8988T (cell line): Measurements from ENCODE around the gene CSPG4.
"Not testable (repeated sequence)": the region's sequence is repeated elsewhere in the genome, so short reads cannot be mapped to it uniquely, and the experiment has no call there.

Experiments
- DNase-seq: peaks from one replicate; pipeline ENCODE4 v3.0.0; 2011

Gene CSPG4

DNA sequence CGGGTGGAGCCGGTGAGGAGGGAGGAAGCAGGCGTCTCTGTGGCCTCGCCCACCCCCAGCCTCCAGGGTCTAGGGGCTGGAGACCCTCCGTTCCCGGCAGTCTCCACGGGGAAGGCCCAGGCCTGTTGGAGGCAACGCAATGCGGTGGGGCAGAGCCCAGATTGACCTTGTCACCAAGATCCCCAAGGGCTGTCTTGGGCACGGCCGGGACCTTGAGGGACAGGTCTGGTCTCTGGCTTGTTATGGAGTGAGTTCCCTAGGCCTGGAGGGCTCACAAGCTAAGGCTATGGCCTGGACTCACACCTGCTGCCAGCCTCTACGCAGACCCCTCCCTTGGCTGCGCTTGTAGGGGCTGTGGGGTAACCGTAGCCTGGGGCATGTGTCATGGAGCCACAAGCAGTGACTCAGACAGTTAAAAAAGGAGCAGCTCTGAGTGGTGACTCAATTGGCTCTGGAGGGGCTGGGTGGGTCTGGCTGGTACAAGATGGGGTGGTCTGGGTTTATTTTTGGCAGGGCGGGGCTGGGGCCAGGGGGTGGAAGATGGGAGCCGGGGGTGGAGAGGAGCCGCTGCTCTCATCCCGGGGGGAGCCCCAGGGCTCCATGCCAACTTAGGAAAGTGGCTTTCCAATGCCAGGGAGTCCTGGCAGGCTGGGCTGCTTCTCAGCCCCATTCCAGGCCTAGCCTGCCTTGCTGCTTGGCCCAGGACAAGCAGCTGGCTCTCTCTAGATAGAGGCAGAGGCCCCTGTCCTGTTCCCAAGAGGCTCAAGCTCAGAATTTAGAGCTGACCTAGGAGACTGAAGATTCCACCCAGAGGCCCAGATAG is 9.0 kb downstream of the CSPG4 start:
- not testable (repeated sequence) for DNase-seq

DNA sequence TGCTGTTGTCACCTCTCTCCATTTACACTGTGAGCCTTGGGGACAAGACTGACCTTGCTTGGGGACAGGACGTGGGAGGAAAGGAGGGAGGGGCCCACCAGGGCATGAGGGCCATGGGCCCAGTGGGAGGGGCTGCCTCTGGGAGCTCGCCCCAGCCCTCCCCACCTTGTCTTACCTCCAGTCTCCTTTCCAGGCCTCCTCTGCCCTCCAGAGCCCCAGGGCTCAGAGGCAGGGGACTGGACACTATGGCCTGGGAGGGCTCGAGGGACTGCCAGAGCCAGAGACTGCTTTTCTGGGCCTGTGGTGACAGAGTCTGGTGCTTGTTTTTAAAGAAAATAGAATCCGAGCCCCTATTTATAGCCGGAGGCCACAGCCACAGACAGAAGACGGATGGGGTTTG is 10.2 kb downstream of the CSPG4 start:
- no peak for DNase-seq

DNA sequence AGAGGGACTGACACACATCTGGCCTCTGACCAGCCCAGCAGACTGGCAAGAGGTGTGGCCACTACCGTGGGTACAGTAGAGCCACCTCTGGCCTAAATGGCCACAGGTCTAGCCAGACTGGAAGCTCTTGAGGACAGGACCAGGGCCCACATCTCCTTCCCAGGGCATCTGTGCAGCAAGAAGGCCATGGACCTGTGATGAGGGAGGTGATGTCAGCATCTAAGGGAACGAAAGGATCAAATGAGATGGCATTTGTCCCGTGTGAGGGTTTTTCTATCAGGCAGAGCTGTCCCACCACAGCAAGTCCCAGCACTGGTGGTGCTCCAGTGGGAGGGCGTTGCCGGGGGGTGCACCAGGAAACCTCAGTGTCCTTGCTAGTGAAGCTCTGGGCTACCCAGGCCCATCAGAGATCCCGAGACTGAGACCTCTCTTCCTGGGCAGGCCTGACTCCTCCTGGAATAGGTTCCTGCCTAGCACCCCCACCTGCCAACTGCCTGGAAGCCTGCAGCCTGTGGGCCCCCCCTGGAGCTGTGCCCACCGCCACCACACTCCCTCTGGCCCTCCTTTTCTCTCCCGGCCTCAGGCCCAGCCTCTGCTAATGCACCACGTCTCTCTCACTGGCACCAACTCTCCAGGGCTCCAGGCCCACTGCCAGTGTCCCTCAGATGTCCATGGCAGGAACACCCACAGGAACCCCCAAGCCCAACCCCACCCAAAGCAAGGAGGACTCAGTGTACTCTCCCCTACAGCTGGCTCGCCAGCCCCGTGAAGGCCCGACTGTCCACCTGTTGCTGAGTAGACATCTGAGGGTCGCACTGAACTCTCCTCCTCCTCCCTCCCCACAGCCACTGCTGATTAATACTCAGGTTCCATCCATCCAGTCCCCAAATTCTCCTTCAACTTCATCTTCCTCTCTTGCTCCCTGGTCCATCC is 11.3 kb downstream of the CSPG4 start:
- not testable (repeated sequence) for DNase-seq

DNA sequence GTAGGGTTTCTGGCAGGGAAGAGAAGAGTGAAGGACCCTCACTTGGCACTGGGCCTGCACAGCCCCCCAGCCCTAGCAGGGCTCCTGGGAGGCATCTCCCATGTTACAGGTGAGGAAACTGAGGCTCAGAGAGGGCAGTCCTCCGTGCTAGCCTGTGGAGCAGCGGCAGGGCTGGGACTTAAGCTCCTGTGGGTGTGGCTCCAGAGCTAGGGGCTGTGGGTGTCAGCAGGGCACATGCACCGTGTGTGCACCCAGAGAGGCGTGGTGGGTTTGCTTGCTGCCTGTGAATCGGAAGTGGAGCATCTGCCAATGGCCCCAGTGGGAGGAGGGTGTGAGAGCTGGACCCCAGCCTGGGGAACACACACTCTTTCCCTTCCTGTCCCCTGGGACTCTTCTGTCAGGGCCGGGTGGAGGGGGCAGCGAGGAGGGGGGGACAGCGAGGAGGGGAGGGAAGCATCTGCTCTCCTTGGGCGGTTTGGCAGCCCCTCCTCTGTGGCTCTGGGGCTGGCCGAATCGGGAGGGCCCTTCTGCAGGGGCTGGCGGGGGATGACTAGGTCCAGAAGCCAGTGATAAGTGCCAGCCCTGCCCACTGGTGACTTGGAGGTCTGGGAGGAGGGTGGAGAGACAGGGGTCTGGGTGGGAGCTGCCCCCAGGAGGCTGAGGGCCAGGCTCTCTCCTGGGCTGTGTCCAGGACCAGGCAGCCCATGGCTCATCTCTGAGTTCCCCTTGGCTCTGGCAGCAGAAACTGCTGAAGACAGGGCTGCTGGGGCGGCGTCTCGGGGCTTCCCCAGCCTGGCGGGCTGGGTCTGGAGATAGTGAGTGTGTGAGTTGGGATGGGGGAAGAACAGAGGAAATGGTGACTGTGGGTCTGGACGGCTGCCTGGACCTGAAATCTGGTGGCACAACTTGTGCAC is 12.4 kb downstream of the CSPG4 start:
- not testable (repeated sequence) for DNase-seq

DNA sequence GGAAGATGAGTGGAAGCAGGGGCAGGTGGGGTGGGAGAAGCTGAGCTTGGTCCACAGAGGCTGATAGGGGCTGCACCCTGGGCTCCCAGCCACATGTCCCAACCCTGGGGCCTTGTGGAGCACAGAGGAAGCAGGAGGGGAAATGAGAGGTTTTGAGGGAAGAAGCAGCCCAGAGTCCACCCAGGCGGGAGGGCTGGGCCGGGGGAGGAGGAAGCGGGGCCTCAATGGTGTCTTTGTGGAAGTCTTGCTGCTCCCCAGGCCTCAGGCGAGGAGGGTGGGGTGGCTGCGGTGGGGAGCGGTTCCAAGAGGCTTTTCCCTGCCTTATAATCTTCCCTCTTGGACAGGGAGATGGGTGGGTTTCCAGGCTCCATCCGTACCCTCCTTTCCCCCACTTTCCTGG is 13.1 kb downstream of the CSPG4 start:
- DNase-seq: not testable (repeated sequence)

DNA sequence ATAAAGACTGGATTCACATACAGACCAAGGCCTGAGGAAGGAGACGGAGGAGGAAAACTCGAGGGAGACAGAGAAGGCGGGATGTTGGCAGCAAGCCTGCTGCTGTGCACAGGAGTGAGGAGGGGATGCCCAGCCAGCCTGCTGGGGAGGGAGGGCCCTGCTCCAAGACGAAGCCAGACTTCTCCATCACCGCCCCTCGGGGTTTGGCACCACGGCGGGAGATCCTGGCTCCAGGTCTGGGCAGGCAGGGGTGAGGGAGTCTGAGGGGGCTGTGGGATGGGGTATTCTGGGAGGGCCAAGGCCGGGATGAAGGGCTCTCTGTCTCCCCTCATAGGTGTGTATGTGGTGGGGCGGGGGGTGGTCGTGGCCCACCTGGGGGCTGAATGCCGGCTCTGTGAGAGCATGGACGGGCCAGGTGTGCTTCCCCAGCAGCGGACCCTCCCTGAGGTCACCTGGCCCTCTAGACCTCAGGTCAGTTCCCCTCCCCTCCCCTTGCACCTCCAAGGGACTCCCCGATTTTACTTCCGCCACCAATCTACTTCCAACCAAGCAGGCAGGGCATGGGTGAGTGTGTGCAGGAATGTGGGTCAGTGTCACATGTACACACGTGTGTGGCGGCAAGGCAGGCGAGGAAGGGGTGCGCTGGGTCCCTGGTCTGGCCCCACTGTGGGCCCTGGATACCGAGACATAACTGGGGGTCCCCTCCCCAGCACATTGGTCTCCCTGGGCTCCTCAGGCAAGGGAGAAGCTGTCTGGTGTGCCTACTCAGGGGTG is 14.5 kb downstream of the CSPG4 start:
- not testable (repeated sequence) for DNase-seq

DNA sequence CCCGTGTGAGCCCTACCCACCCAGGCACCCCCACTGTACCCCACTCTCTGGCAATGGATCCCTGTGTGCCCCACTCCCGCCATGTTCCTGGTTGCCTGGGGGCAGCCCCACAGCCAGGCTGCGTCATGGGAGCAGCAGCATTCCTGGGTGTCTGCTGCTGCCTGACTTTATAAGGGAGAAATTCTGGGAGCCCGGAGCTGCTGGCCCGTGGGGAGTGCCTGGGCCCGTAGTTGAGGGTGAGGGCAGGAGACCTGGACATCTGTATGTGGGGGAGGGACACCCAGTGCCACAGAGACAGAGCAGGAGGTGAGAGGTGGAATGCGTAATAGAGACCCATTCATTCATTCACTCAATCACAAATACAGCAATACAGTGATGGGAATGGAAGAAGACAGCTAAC is 15.1 kb downstream of the CSPG4 start:
- no peak for DNase-seq

DNA sequence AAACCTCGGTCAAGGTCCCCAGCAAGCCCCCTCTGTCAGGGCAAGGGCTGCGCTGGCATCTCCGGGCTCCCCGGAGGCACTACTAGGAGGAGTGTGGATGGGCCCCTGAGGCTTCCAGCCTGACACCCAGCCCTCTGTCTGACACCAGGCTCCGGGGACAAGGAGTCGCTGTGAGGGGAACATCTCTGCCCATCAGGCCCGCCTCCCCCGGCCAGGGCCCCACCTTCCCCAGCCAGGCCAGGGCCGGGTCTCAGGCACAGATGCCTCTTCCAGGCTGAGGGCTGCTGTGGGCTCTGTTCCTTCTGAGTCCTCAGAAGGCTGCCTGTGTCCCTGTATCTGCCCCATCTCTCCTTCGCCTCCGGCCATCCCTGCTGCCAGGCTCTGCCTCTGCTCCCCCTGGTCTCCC is 15.8 kb downstream of the CSPG4 start:
- no peak for DNase-seq

DNA sequence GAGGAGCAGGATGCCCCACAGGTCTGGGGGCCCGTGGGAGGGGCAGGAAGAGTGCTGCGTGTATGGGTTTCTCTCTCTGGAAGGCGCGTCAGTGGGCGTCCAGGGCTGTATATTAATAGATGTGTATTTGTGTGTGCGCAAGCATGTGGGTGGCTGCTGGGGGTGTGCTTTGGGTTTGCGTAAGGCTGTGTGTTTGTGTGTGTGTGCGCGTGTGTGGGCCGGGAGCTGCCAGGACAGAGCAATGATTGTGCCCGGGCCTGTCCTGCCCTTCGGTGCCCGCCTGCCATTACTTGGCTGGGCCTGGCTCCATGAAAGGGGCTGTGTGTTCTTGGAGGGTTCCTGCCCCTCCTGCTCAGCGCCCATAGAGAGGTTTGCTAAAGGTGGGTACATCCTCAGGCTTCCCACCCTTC is 16.3 kb downstream of the CSPG4 start:
- DNase-seq: no peak

DNA sequence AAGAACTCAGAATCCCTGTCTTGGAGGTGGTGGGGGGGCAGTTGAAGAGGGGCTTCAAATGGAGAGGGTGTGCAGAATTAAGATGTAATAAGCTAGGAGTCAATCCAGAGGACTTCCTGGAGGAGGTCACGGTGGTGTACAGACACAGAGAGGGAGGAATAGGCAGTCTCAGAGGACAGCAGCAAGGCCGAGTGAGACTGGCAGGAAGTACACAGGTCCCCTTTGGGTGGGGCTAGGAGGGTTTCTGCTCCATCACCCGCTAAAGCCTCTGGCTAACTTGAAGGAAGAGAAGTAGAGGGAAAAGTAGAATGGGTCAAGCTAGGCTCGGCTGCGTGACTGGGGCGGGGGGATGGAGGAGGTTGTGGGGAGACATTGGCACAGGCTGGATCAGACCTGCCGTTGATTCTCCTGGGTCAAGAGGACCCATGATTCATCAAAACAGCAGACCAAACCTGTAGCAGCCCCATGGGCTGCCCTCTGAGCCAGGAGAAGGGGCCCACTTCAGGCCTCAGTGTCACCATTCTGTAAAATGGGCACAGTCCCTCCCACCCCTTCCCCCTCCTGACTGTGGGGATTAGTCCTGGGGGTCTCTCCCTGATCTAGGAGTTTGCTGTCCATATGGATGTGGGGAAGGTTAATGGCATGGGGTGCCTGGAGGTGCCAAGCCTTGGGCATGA is 16.9 kb downstream of the CSPG4 start:
- no peak for DNase-seq

DNA sequence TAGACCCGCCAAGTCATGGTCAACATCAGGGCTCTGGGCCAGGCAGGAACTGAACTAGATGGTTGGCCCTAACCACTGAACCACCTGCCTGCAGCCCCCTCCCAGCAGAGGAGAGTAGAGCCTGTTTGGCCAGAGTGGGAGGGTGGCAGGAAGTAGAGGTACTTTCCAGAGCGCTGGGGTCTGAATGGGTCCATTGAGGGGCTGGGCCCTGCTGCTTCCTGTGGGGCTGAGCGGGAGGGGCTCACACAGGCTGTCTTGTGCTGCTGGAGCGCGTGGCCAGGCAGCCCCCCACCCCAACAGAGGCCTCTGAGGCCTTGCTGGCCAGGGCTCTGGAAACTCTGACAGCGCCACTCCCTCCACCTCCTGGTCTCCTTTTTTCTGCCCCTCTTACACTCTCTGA is 17.4 kb downstream of the CSPG4 start:
- DNase-seq: no peak

DNA sequence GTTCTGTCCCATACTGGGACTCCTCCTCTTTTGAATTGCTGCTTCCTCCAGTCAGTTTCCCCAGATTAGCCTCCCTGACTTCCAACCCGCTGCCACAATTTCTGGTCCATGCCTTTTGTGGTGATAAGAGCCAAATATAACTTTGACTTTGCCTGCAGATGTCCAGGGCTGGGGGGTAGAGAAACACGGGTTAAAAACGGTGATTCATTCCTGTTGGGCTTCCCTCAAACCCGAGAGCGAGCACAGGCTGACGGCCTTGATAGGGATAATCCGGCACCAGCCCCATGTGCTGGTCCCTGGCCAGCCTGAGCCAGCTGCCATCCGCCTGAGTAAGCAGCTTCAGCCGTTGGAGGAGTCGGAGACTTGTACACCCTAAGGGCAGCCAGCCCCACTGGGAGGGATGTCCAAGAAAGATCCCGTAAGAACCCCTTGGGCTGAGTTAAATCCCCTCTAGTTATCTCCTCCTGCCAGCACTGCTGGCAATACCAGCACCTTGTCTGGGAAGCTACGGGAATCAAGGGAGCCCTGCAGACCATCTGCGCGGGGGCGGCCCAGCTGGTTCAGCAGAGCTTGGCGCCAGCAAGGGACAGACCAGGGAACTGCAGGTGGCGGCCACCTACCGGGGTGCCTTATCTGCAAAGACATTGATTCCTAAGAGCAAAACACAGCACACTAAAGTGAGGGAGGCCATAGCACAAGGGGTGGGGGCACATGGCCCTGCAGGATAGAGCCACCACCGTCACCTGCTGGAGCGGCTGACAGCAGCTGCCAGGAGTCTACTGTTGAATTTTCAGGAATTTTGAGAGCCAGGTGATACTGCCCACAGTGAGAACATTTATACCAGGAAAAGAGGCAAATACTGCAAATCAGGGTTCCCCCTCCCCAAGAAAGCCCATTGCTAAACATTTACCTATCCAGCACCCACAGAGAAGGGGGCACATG is 18.1 kb downstream of the CSPG4 start:
- peak; percentile 70 for DNase-seq

DNA sequence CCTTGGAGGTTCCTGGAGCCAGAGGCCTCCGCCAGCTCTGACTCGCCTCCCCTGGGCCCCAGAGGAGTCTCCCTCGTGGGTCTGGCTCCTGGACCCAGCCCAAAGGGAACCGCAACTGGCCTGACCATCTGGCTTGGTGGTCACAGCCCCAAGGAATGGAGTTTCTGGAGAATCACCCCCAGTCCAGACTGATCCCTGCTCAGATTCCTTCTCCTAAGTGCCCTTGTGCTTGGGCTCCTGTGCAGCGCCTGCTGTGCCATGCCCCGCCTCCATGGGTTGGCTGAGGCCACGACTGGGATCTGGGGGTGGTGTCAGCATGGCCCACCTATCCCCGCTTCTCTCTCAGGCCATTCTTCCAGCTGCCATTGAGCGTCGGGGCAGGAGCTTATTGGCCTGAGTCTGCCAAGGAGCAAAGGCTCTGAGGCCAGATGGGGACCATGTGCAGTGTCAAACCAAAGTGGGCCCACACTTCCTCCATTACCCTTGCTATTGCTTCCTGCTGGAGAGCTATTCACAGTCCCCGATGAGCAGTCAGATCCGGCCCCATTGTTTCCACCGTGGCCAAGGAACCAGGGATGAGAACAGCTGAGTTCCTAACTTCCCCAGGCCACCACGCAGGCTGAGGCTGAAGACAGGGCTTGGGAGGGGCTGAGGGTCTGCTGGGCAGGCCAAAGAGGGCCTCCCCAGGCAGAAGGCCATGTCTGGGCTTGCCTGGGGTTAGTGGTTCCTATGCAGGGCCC is 19.0 kb downstream of the CSPG4 start:
- DNase-seq: no peak

DNA sequence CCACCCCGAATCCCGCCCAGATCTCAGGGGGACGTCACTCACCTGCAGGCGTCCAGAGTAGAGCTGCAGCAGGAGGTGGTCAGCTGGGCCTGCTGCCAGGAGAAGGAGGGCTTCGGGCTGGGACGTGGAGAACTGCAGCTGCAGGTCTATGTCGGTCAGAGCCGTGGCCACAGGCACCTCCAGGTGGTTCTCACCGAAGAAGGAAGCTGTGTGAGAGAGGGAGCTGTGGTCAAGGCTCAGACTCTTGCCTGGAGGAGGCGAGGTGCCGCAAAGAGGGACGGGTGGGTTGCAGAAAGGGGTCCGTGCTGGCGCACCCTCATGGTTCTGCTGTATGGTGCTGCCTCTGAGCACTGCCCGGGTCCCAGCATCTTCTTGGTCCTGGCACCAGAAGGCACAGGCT is 19.6 kb downstream of the CSPG4 start:
- not testable (repeated sequence) for DNase-seq

DNA sequence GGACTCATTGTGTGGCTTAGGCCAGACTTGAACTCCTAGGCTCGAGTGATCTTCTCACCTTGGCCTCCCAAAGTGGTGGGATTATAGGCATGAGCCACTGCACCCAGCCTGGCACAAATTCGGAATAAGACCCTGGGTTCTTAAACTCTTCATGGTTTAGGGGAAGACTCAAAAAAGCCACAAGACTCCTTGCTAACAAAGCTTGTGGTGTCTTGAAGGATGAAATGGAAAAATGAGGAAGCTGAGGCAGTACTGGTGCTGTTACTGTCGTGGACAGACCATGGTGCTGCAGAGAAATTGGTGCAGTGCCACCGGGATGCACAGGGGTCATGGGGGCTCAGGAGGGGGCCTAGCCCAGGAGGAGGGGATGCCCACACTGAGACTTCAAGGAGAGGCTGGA is 20.3 kb downstream of the CSPG4 start:
- DNase-seq: not testable (repeated sequence)

DNA sequence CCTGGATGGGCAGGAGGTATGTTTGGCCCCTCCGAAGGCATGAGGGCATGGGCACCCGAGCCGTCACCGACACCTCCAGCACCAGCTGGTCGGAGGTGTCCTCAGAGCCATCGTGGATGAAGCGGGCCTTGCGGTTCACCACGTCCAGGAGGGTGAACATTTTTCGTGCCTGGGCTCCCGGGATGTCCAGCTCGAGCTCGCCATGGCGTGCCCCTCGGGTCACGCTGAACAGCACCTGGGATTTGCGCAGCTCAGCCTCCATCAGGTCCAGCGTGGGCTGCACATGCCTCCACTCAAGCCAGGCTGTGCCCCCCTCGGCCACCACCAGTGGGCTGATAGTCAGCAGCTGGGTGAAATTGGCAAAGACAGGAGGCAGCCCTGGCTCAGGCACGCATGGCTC is 23.2 kb downstream of the CSPG4 start:
- not testable (repeated sequence) for DNase-seq

DNA sequence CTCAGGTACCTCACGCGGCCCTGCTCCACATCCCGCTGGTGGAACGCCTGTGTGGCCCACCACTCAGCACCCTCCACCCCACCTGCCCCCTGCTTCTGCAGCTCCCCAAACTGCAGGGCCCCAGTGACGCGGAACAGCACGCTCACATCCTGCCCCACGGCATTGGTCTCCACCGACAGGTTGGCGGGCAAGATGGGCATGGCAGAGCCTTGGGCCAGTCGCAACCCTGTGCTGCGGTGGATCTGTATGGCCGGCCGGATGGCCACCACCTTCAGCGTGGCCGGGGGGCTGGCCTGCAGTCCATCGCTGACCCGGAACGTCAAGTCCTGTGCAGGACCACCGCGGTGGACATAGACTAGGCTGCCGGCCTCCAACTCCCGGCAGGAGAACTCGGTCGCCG is 23.8 kb downstream of the CSPG4 start:
- no peak for DNase-seq

DNA sequence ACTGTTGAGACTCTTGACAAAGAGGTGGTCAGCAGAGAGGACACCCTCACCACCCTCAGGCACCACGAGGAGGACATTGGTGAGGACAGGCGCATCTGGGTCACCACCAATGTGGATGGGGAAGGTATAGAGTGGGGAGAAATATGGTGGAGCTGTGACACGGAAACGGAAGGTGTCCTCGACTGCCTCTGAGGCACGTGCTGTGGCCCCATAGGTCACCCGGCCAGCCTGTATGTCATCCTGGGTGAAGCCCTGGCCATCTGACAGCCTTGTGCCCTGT is 24.4 kb downstream of the CSPG4 start:
- DNase-seq: no peak

DNA sequence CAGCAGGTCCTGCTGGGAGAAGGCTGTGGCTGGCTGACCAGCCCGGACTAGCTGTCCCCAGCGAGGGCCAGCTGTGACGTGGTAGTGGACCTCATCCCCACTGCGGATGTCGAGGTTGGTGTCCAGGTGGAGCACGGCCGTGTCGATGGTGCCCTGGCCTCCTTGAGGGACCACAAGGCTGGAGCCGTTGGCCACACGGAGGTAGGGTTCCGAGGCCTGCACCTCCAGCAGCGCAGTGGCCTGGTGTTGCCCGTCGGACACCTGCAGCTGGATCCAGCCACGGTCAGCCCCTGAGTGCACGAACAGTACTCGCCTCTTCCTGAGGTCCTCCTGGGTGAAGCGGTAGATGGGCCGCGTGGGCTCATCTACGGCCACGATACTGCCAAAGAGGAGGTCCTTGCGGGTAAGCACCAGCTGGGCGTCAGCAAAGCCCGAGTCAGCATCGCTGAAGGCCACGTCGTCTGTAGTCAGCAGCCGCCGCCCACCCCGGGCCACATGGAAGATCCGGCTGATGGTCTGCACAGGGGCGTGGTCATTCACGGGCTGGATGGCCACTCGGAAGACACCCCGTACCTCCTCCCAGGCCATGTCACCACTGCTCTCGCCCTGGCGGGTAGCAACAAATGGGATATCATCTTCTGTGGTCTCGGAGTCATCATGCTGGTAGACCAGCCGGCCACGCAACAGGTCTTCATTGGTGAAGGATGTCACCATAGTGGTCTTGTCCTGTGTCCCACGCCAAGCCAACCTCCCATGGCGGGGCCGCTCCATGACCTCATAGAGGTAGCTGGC is 25.0 kb downstream of the CSPG4 start:
- DNase-seq: no peak
